ENCODE measurements around the gene TMC8.

GRCh38 chr17:78132084-78132676 is 1.6 kb downstream of the TMC8 start:
- TF ChIP-seq CTCF (IDR thresholded peaks at IDR 0.05) (no peak), POLR2A (IDR thresholded peaks at IDR 0.05; ENCODE audit: low read length) (no peak), FOSL2 (IDR thresholded peaks at IDR 0.05) (no peak), FOSL2 (CRISPR knock-in tag; IDR thresholded peaks at IDR 0.05) (no peak), ZNF302 (CRISPR knock-in tag; IDR thresholded peaks at IDR 0.05) (no peak), EP300 (IDR thresholded peaks at IDR 0.05) (no peak), CHD2 (IDR thresholded peaks at IDR 0.05; ENCODE audit: low read length, partially characterized antibody) (no peak), BHLHE40 (IDR thresholded peaks at IDR 0.05; ENCODE audit: low read depth, low read length) (no peak), MAX (IDR thresholded peaks at IDR 0.05) (no peak), GATA3 (IDR thresholded peaks at IDR 0.05; ENCODE audit: borderline replicate concordance) (no peak), HEYL (CRISPR knock-in tag; IDR thresholded peaks at IDR 0.05) (no peak), RAD21 (conservative IDR thresholded peaks at IDR 0.05 in 1 of 2, IDR thresholded peaks at IDR 0.05 in 1 of 2) (no peak)
- TF ChIP-seq, protein P1, sequence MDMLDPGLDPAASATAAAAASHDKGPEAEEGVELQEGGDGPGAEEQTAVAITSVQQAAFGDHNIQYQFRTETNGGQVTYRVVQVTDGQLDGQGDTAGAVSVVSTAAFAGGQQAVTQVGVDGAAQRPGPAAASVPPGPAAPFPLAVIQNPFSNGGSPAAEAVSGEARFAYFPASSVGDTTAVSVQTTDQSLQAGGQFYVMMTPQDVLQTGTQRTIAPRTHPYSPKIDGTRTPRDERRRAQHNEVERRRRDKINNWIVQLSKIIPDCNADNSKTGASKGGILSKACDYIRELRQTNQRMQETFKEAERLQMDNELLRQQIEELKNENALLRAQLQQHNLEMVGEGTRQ (IDR thresholded peaks at IDR 0.05) = no peak
